NCI-H1436 treated with DMSO at 0.1 percent for 48 hours (cell line): Measurements from ENCODE around the gene WHRN.

ENCODE experiments used
- DNase-seq: peaks from one replicate; lab custom pipeline; 2025; lab: John Stamatoyannopoulos, UW

Gene WHRN

GRCh38 chr9:114450181-114450580 is 55.1 kb downstream of the WHRN start:
- no peak for DNase-seq

GRCh38 chr9:114449236-114449635 is 56.0 kb downstream of the WHRN start:
- DNase-seq, result no peak

GRCh38 chr9:114448706-114449105 is 56.6 kb downstream of the WHRN start:
- DNase-seq, result no peak

- DNase-seq, result no peak
Observed at GRCh38 chr9:114446672-114447450, 58.4 kb downstream of the WHRN start.

- no peak for DNase-seq
Observed at GRCh38 chr9:114446036-114446435, 59.2 kb downstream of the WHRN start.

DNA sequence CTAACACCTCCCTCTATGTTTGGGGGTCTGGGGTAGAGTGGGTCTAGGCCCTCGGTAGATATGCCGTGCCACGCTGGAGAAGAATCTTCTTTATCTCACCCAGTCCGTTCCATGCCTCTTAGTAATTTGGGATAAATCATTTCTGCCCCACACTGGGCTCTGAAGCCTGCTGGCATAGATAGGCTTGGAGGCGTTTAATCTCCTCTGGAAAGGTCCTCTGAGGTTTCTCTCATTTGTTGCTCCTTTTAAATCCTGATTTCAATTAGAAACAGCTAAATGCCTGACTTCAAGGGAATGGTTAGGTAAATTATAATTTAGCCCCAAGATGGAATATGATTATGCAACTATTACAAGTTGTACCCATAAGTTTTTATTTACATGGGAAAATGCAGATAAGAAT is 59.7 kb downstream of the WHRN start:
- no peak for DNase-seq

- no peak for DNase-seq
Observed at GRCh38 chr9:114442022-114442421, 63.3 kb downstream of the WHRN start.

DNA sequence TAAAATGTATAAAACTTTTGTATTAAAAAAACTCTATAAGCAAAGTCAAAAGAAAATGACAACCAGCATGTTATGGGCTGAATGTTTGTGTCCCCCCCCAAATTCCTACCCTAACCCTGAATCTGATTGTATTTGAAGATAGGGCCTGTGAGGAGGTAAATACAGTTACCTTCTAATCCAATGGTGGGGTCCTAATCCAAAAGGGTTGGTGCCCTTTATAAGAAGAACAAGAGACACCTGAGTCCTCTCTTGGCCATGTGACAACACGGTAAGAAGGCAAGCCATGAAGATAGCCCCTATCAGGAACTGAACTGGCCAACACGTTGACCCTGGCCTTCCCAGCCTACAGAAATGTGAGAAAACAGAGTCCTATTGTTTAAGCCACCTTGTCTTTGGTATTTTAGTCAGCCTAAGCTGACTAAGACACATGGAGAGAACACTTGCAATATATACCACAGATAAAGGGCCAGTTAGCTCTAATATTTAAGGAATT is 67.8 kb downstream of the WHRN start:
- DNase-seq, result no peak

DNA sequence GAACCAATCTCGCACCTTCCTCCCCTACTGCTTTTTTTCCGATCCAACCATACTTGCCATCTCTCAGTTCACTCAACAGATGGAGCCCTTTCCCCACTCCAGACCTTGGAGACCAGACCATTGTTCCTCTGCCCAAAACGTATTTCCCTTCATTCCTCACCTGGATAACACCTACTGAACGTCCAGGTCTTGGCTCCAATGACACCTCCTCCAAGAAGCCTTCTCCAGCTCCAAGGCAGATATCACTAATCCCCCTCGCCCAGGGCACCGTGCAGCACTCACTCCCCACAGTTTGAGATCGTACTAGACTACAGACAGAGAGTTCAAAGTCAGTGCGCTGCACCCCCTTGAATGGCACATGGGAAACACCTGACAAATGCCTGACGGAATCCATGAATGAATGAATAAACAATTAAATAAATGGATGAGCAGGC is 70.4 kb downstream of the WHRN start:
- no peak for DNase-seq

DNA sequence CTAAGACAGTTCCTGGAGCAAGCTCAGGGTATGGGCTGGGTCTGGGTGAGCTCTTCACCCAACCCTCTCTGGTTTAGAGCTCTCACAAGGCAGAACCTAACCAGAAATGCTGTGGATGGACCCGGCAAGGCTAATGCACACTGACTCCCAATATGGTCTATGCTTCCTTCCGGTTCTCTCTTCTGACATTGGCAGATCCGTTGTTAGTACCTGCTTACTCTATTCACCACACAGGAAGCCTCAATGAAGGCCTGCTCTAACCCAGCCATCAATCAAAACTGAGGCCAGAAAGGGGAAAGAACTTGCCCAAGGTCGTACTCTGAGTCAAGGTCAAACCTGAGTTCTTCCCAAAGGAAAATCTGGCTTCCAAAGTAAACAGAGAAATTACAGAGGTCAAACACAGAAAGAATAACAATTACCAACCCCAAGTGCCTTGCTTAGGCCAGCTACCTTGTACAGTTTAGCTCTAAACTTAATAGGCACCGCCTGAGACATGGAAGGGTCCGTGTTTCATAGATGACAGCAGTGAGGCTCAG is 71.5 kb downstream of the WHRN start:
- DNase-seq, result no peak

GRCh38 chr9:114433086-114433485 is 72.2 kb downstream of the WHRN start:
- DNase-seq, result no peak

DNA sequence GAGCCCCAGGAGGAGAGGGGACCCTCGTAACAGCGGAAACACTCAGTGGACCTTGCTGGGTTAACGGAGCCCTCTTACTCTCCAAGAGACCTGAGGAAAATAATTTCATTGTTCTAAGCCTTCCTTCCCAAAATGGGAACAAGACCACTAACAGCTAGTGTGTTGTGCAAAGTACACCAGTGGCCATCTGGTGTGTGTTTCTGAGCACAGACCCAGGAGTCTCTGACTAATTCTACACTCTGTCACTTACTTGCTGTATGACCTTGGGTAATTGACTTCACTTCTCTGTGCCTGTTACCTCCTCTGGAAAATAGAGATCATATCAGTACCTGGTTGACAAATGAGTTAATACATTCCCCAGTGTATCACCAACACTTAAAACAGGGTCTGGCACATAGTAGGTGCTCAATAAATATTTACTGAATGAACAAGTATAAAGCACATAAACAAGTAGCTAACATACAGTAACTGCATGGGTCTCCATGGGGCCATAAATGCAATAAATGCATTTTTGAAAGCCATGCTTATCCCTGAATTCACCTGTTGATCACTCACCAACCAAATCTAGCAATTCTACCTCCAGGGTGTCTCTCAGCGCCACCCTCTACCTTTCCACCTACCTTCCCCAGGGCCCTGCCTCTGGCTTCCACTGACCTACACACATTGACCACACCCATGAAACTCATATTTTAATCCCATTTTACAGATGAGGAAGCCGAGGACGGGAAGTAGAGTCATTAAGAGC is 72.8 kb downstream of the WHRN start:
- DNase-seq, result no peak

DNA sequence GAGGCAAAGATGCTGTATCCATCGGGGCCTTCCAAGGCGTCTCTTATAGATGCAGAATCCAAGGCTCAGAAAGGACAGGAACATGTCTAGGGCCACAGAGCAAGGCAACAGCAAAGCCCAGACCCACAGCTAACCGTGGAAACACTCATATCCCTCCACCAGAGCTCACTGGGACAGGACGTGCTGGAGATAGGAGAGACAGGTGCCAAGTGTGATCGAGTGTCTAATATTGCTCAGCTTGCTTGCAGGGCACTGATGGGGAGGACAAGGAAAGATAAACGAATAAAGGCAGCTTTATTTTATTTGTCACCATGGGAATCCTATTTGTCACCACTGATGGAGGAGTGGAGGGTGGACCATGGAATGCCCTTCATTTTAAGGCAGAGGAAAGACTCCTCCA is 73.5 kb downstream of the WHRN start:
- DNase-seq, result no peak

GRCh38 chr9:114431003-114431402 is 74.3 kb downstream of the WHRN start:
- DNase-seq, result no peak

DNA sequence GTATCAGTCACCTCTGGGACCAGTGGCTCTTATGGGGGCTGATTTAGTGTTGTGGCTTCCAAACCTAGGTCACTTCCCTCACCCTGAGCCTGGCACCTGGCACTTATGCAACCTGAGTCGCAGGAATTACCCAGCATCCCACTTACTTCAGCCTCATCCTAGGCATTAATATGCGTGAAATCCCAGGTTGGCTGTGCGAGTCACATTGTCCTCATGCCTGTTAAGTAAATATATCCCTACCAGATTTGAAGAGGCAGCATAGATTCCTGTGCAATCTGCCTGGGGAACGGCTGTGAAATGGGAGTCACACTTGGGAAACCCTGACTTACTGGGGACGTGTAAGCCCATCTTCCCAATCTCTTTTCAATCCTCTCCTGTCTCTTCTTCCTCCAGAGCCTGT is 74.8 kb downstream of the WHRN start:
- DNase-seq, result no peak

DNA sequence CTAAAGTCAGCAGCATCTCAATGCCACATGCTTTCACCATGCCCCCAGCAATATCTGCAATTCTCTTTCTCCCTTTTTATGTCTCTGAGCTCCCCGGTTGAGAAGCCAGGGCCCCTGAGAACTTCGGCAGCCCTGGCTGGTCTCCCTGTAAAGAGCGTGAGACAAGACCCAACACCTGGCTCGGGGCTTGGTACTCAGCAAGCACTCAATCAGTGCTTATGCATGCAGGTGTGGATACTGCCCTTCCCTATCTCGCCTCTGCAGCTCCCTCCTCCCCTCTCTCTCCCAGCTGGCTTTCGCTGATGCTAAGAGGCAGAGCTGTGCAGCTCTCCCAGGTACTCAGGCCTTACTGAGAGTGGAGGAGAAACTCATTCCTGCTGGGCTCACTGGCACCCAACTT is 75.8 kb downstream of the WHRN start:
- DNase-seq, result no peak

GRCh38 chr9:114428466-114428865 is 76.8 kb downstream of the WHRN start:
- no peak for DNase-seq

- no peak for DNase-seq
Observed at GRCh38 chr9:114427644-114428043, 77.6 kb downstream of the WHRN start.

DNA sequence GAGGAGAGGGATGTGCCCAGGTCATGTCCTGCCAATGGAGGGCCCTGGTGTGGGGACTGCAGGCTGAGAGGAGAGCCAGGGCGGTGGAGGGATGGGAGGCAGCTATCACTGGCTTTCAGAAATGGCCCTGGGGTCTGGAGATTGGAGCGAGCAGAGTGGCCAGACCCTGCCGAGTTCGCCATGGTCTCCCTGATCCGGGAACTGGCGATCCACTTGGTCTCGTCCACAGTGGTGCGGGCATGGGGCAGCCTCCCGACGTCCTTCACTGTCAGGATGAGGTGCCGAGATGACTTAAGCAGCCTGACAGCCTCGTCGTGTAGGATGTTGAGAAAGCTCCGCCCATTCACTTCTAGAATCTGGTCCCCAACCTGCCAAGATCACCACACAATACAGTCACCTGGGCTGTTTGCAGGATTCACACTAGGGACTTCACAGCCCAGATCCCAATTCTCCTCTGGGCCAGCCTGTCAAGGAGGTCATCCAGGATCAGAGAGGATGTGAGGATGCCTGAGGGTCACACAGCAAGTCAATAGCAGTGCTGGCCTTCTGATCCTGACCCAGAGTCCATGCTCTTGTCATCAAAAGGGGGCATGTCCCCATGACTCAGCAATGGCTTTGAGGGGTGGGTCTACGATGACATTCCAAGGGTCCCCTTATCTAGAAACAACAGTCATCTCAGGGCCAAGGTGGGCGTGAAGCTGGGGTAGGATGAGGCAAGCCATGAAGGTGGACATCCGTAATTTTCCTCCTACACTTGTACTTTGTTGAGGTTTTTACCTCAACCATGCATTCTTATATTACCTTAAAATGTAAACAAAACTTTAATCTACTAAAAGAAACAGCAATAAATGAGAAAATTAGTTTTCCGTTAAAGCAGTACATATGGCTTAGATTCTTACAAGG is 79.0 kb downstream of the WHRN start:
- no peak for DNase-seq

DNA sequence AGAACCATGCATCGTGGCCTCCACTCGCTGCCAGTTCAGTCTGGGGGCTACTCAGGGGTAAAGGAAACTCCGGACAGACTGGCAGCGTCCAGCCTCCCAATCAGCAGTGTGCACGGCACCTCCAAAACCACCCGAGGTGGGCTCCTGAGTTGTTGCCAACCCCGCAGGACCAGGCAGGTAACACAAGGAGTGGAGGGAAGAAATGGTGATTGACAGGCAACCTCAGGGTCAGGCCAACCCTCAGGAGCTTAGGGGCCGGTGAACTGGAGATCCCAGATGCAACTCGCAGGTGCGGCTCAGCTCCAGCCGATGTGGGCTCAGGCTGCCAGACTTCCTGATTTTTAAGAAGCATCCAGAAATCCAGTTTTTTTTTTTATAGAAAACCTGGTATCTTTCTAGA is 80.1 kb downstream of the WHRN start:
- no peak for DNase-seq

DNA sequence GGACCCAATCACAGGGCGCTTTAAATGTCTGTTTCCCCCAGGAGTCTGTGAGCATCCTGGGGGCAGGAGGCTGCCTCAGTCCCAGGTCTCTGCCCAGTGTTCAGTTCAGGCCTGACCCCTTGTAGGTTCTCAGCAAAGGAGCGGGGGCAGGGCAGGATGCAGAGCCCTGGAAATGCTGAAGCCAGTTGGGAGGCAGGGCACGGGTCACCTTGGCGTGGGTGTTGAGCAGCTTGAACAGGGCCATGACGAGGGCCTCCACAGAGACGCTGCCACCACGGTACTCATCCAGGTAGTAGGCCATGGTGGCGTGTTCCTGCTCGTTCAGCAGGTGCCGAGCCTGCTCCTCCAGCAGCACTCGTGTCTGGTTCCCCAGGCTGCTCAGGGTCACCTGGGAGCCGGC is 81.1 kb downstream of the WHRN start:
- no peak for DNase-seq

GRCh38 chr9:114423181-114423580 is 82.1 kb downstream of the WHRN start:
- DNase-seq, result no peak
